H1 (cell line): ENCODE measurements around the gene WLS. TPM values are rescaled to one million over a fixed set of nuclear protein-coding genes. Genes with fewer than 3 reads are reported as not detected.

Source experiments
- NRF1 ChIP-seq: IDR thresholded peaks from 2 replicates; pipeline ENCODE4 v1.6.1; 2011; ENCODE audit warnings: mild to moderate bottlenecking, low read depth, low read length, improper control_type of control experiment
- polyA plus RNA-seq, 7 experiments: library from polyadenylated mRNA; depleted of rRNA in 3 of 7; stranded (reverse) in 5 of 7; unstranded in 2 of 7; fragments of >200 nt in 5 of 7; fragments of 200-250 nt in 2 of 7; gene quantifications; 1 replicate in 5 of 7; 2 replicates in 1 of 7; 4 replicates in 1 of 7; pipeline versions ENCODE4 v1.2.1 to v1.2.3, GENCODE V29; 2011 to 2013; ENCODE audit warnings: missing spikeins in 2 of 7, mixed read lengths in 2 of 7
- total RNA-seq: library from RNA; stranded (reverse); fragmentation: NEBNext Ultra II Directional; extraction: Animal tissue kit (Norgen Biotek cat#: 25700); gene quantifications from 2 replicates; pipeline ENCODE4 v1.2.1, GENCODE V29; 2021

Gene WLS
- total and polyA plus RNA-seq, 2 of the 8 experiments (the other 6 are each of a cell fraction or from before 2014, with no cell fraction given) = 1.2 to 2.7 TPM

GRCh38 chr1:68230484-68230802 is 1.9 kb downstream of the WLS start (continued):
- TF ChIP-seq NRF1 = no peak
